Endothelial cell of umbilical vein (primary cell): Measurements from ENCODE around the gene LIMA1. TPM values are rescaled to one million over a fixed set of nuclear protein-coding genes. Genes with fewer than 3 reads are reported as not detected.
A peak's percentile ranks its signal among the peaks of the same experiment; 100 is the strongest.

Source experiments
- BruUV-seq: library from RNA; stranded (reverse); fragments of 400-500 nt; replicated peaks from 2 replicates; lab custom pipeline; 2021; lab: Mats Ljungman, UMichigan
- CTCF ChIA-PET: fragments of 300-600, 350-600 bp; sonication (Branson Sonifier 250); formaldehyde crosslinking; loops from one replicate; lab custom pipeline; 2021; ENCODE audit warnings: antibody characterized with exemption, inconsistent platforms; lab: Charles Lee
- POLR2A ChIA-PET: fragments of 300-600, 350-600 bp; sonication (Branson Sonifier 250); formaldehyde crosslinking; loops from one replicate; lab custom pipeline; 2021; ENCODE audit warnings: antibody characterized with exemption, inconsistent platforms; lab: Charles Lee
- DNase-seq: peaks from one replicate; pipeline ENCODE4 v3.0.0-alpha.2; 2011; ENCODE audit warnings: low read depth, low spot score
- FAIRE-seq: peaks from 2 replicates; lab custom pipeline; 2011; peaks lifted over from hg19 to GRCh38; lab: Jason Lieb, UNC
- H2AFZ ChIP-seq: 2 replicates; pipeline ENCODE4 v1.6.0; 2012; ENCODE audit warnings: low read depth, low read length, control low read depth, inconsistent platforms
- H3K27ac ChIP-seq: 2 replicates; pipeline ENCODE4 v1.5.1; 2011; ENCODE audit warnings: low read depth, mild to moderate bottlenecking, control low read depth, low read length, moderate library complexity; ENCODE audit not compliant: insufficient read depth
- H3K27me3 ChIP-seq, 2 experiments: 2 replicates each; pipeline versions ENCODE4 v1.6.0 to v1.6.1; 2011; ENCODE audit warnings: low read length in 2 of 2, mixed read lengths in 1 of 2; ENCODE audit not compliant: control insufficient read depth in 2 of 2, insufficient read depth in 2 of 2
- H3K36me3 ChIP-seq, 2 experiments: 2 replicates in 1 of 2; 3 replicates in 1 of 2; pipeline ENCODE4 v1.5.1; 2011; ENCODE audit warnings: low read length in 2 of 2, mild to moderate bottlenecking in 1 of 2, moderate library complexity in 1 of 2; ENCODE audit not compliant: control insufficient read depth in 2 of 2, insufficient read depth in 2 of 2; ENCODE audit errors: extremely low read depth in 1 of 2
- H3K4me1 ChIP-seq: 3 replicates; pipeline ENCODE4 v1.5.1; 2011; ENCODE audit warnings: mild to moderate bottlenecking, low read length; ENCODE audit not compliant: control insufficient read depth, insufficient read depth; ENCODE audit errors: extremely low read depth
- H3K4me2 ChIP-seq: 2 replicates; pipeline ENCODE4 v1.6.1; 2011; ENCODE audit warnings: low read length, control low read depth, mixed read lengths; ENCODE audit not compliant: insufficient read depth
- H3K4me3 ChIP-seq, 3 experiments: fragments of 200-600 bp in 1 of 3; sonication (generic), shearing (Covaris generic) in 1 of 3; replicated peaks in 1 of 3; 2 replicates each; pipeline ENCODE4 v1.5.1; 2011 to 2016; ENCODE audit warnings: control low read depth in 3 of 3, low read length in 3 of 3, mild to moderate bottlenecking in 2 of 3, inconsistent platforms in 1 of 3, low read depth in 1 of 3, moderate library complexity in 1 of 3; ENCODE audit not compliant: insufficient read depth in 1 of 3
- H3K79me2 ChIP-seq: 2 replicates; pipeline ENCODE4 v1.6.0; 2012; ENCODE audit warnings: low read length, inconsistent platforms; ENCODE audit not compliant: control insufficient read depth, insufficient read depth
- H3K9ac ChIP-seq: replicated peaks from 2 replicates; pipeline ENCODE3; 2011; ENCODE audit warnings: low read length, control low read depth; ENCODE audit not compliant: insufficient read depth; ENCODE audit errors: extremely low read depth
- H3K9me1 ChIP-seq: replicated peaks from 3 replicates; pipeline ENCODE4 v1.6.0; 2011; ENCODE audit warnings: mild to moderate bottlenecking, low read length; ENCODE audit not compliant: control insufficient read depth, insufficient read depth; ENCODE audit errors: extremely low read depth
- H3K9me3 ChIP-seq: replicated peaks from 2 replicates; pipeline ENCODE4 v1.5.1; 2012; ENCODE audit warnings: low read length, inconsistent platforms; ENCODE audit not compliant: control insufficient read depth, insufficient read depth
- H4K20me1 ChIP-seq: replicated peaks from 2 replicates; pipeline ENCODE3; 2011; ENCODE audit warnings: mild to moderate bottlenecking, low read length; ENCODE audit not compliant: control insufficient read depth, insufficient read depth; ENCODE audit errors: extremely low read depth
- CTCF ChIP-seq, 2 donors: IDR thresholded peaks; 1 replicate in 1 of 2; 2 replicates in 1 of 2; pipeline ENCODE4 v1.5.1; 2011; ENCODE audit warnings: low read length in 2 of 2, mild to moderate bottlenecking in 2 of 2, moderate library complexity in 2 of 2, control low read depth in 1 of 2, inconsistent platforms in 1 of 2, low read depth in 1 of 2; ENCODE audit not compliant: insufficient read depth in 1 of 2; ENCODE audit errors: extremely low read depth in 1 of 2
- EZH2 ChIP-seq: IDR thresholded peaks from 2 replicates; pipeline ENCODE4 v1.6.1; 2012; ENCODE audit warnings: borderline replicate concordance, low read depth, mild to moderate bottlenecking, moderate library complexity, low read length, inconsistent platforms; ENCODE audit not compliant: severe bottlenecking
- GATA2 ChIP-seq: IDR thresholded peaks from 2 replicates; pipeline ENCODE4 v1.7.0; 2011; ENCODE audit warnings: low read depth, mild to moderate bottlenecking, moderate library complexity, mixed read lengths, low read length; ENCODE audit not compliant: insufficient read length, insufficient read depth
- JUN ChIP-seq: IDR thresholded peaks from 2 replicates; pipeline ENCODE4 v1.6.1; 2011; ENCODE audit warnings: borderline replicate concordance, low read depth; ENCODE audit not compliant: insufficient read length, insufficient read depth
- MYC ChIP-seq: IDR thresholded peaks from one replicate; pipeline ENCODE4 v1.6.1; 2011; ENCODE audit warnings: mild to moderate bottlenecking, low read depth, low read length
- POLR2A ChIP-seq: IDR thresholded peaks from 2 replicates; pipeline ENCODE4 v1.6.1; 2012; ENCODE audit warnings: low read depth, mild to moderate bottlenecking, control low read depth, low read length
- POLR2AphosphoS5 ChIP-seq: IDR thresholded peaks from 2 replicates; pipeline ENCODE4 v1.6.1; 2012; ENCODE audit warnings: low read depth, mild to moderate bottlenecking, control low read depth, low read length, moderate library complexity; ENCODE audit not compliant: insufficient read depth
- dilution Hi-C: fragments of 300-500 bp; cut with MboI; formaldehyde crosslinking; loops from one replicate; pipeline ENCODE4 v1.15.0; 2019; ENCODE audit warnings: low sequenced_read_pairs; ENCODE audit not compliant: extremely low pct_ligation_motif_present
- intact Hi-C: fragments of 100-400 bp; cut with micrococcal nuclease; formaldehyde crosslinking; loops from one replicate; pipeline ENCODE4 v1.10.0; 2022
- polyA plus RNA-seq, 4 experiments: library from polyadenylated mRNA; depleted of rRNA in 3 of 4; stranded (reverse) in 3 of 4; unstranded in 1 of 4; fragments of >200 nt; gene quantifications; 2 replicates each; pipeline versions ENCODE4 v1.2.1 to v1.2.3, GENCODE V29; 2011 to 2012; ENCODE audit warnings: missing spikeins in 1 of 4
- total RNA-seq: library from RNA; stranded (reverse); gene quantifications from 2 replicates; pipeline ENCODE4 v1.2.3, GENCODE V29; 2021
- TF ChIP-seq, protein P1 (sequence below): IDR thresholded peaks from 2 replicates; pipeline ENCODE4 v1.6.1; 2011; ENCODE audit not compliant: insufficient read depth, insufficient read length

LIMA1 gene
- total and polyA plus RNA-seq, 2 donors (not counting 3 experiments of a cell fraction or from before 2014, with no cell fraction given) = 35.0 to 87.3 TPM

- peaks cover 15% of the 10 kb centered on the region for H3K79me2 ChIP-seq
- DNase-seq (no peak), FAIRE-seq (no peak)
- BruUV-seq = no TSS peak
- no peaks in the 10 kb centered on the region for H4K20me1 ChIP-seq
- no peak overlapping the region for H3K4me3 ChIP-seq
- ChIA-PET POLR2A (no interaction called here), CTCF (no interaction called here)
- no peak overlapping the region for H3K27ac ChIP-seq
- intact Hi-C loops = no loop called here
- no peak overlapping the region for H2AFZ ChIP-seq
- H3K9me1 ChIP-seq = no peaks in the 10 kb centered on the region
- H3K9me3 ChIP-seq = no peaks in the 10 kb centered on the region
- dilution Hi-C loops = no loop called here
- H3K4me1 ChIP-seq = no peaks in the 10 kb centered on the region
- H3K4me2 ChIP-seq = no peak overlapping the region
- H3K36me3 ChIP-seq = no peaks in the 10 kb centered on the region
- H3K27me3 ChIP-seq = no peaks in the 10 kb centered on the region
- no peak overlapping the region for H3K9ac ChIP-seq
- no peak for TF ChIP-seq CTCF (IDR thresholded peaks at IDR 0.05; ENCODE audit: extremely low read depth in 1 of 2, insufficient read depth in 1 of 2, low read depth in 1 of 2, low read length in 2 of 2)
- no peak for TF ChIP-seq GATA2
- TF ChIP-seq EZH2 = no peak
- no peak for TF ChIP-seq POLR2A
- TF ChIP-seq JUN = no peak
Observed at GRCh38 chr12:50151047-50151687, 132.2 kb downstream of the LIMA1 start.

DNA sequence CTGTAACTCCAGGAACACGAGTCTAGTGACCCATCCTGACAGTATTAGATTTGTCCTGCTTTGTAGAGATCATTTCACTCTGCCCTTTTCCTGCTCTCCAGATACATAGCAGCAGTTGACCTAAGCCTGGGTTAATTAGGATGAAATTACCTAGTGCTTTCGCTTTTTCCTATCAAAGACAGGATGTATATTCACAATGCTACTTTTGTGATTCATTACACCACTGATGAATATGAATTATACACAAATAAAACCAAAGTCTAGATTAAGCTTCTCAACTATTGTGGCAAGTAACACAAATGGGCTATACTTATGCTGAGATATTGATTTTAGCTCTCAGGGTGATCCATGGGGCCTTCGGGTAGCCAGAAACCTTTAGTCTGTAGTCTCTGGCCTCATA lies 134.0 kb downstream of the LIMA1 start:
- POLR2A ChIA-PET = no interaction called here

More for the DNA sequence above, 134.0 kb downstream of the LIMA1 start:
- H3K4me3 ChIP-seq = no peak overlapping the region
- no peak overlapping the region for H3K27ac ChIP-seq
- H3K27me3 ChIP-seq = no peaks in the 10 kb centered on the region
- no peaks in the 10 kb centered on the region for H4K20me1 ChIP-seq
- H3K79me2 ChIP-seq = peaks cover 15% of the 10 kb centered on the region
- dilution Hi-C loops = no loop called here
- FAIRE-seq (peak; percentile 58), DNase-seq (no peak)
- H3K36me3 ChIP-seq = no peaks in the 10 kb centered on the region
- no TSS peak for BruUV-seq
- H3K9me3 ChIP-seq = no peaks in the 10 kb centered on the region
- no peaks in the 10 kb centered on the region for H3K9me1 ChIP-seq
- H3K9ac ChIP-seq = no peak overlapping the region
- H2AFZ ChIP-seq = no peak overlapping the region
- H3K4me2 ChIP-seq = no peak overlapping the region
- no peaks in the 10 kb centered on the region for H3K4me1 ChIP-seq
- intact Hi-C loops = no loop called here
- TF ChIP-seq, protein P1, sequence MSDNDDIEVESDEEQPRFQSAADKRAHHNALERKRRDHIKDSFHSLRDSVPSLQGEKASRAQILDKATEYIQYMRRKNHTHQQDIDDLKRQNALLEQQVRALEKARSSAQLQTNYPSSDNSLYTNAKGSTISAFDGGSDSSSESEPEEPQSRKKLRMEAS = no peak
- TF ChIP-seq GATA2 = no peak
- TF ChIP-seq EZH2 = no peak
- TF ChIP-seq POLR2AphosphoS5 = no peak
- TF ChIP-seq CTCF (IDR thresholded peaks at IDR 0.05; ENCODE audit: extremely low read depth in 1 of 2, insufficient read depth in 1 of 2, low read depth in 1 of 2, low read length in 2 of 2) = no peak
- TF ChIP-seq MYC = no peak
- CTCF ChIA-PET = interaction anchor here (1.0 kb wide), 1 partner anchor 16 kb away, joined by 3 read pairs; no protein-coding TSS in a partner anchor
